NCI-H526 treated with DMSO at 0.1 percent for 48 hours (cell line): ENCODE measurements around the gene ZBTB4.

Source experiments
- DNase-seq: peaks from one replicate; lab custom pipeline; 2025; lab: John Stamatoyannopoulos, UW

ZBTB4 gene

DNA sequence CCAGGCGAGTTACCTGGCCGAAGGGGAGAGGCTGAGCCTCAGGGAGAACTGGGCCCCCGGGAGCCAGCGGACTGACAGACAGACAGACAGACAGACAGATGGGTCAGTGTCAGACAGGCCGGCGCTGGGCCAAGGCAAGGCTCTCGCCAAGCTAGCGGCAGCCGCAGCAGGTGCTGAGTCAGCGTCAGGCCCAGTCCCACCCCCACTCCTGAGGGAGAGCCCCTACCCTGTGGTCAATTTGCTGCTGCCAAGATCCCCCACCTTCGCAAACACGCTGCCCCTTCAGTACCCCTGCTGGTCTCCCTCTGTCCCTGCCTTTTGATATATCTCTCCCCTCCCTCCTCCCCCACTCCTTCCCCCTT is 38.6 kb downstream of the ZBTB4 start:
- DNase-seq = peak; percentile 26

GRCh38 chr17:7440113-7440833 is 39.2 kb downstream of the ZBTB4 start:
- DNase-seq = no peak

DNA sequence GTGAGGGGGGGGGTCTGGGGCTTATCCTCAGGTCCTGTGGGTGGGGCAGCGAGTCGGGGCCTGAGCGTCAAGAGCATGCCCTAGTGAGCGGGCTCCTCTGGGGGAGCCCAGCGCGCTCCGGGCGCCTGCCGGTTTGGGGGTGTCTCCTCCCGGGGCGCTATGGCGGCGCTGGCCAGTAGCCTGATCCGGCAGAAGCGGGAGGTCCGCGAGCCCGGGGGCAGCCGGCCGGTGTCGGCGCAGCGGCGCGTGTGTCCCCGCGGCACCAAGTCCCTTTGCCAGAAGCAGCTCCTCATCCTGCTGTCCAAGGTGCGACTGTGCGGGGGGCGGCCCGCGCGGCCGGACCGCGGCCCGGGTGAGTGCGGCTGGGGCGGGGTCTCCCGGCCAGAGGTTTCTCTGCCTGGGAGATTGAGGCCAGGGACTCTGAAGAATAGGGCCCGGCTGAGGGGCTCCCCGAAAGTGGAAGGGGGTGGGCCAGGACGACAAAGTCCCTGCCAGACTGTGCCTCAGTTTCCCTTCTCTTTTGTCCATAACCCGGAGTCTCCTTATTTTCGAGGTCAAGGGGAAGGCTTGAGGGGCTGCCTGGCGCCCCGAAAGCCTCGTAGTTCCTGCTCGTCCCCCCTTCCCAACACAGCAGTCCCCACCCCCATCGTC is 39.8 kb downstream of the ZBTB4 start, which contains the start of gene FGF11:
FGF11 (plus strand) TSS at position 51 of the 651 bp plus-strand sequence; CDS start at position 160, 109 bp downstream.
- DNase-seq = no peak

GRCh38 chr17:7438656-7439460 is 40.6 kb downstream of the ZBTB4 start:
- DNase-seq = no peak

GRCh38 chr17:7437950-7438614 is 41.3 kb downstream of the ZBTB4 start:
- DNase-seq = no peak

DNA sequence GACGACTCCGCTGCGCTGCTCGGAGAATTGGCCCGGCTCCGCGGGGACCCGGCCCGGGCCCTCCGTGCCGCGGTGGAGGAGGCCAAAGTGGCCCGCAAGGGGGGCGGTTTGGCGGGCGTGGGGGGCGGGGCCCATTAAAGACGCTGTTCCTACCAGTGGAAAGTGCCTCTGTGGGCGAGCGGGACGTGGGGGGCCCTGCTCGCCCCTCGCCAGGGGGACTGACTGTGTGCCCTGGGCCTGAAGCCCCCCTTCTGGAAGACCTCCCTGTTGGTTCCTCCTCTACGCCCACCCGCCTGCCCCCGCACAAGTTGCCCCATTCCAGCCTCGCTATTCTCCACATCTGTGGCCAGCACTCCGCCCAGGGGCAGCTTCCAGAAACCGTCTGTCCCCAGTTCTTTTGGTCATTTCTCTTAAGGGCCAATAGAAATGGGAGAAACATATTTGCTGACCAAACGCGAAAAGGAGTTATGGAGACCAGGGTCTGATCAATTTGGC is 42.0 kb downstream of the ZBTB4 start:
- no peak for DNase-seq

DNA sequence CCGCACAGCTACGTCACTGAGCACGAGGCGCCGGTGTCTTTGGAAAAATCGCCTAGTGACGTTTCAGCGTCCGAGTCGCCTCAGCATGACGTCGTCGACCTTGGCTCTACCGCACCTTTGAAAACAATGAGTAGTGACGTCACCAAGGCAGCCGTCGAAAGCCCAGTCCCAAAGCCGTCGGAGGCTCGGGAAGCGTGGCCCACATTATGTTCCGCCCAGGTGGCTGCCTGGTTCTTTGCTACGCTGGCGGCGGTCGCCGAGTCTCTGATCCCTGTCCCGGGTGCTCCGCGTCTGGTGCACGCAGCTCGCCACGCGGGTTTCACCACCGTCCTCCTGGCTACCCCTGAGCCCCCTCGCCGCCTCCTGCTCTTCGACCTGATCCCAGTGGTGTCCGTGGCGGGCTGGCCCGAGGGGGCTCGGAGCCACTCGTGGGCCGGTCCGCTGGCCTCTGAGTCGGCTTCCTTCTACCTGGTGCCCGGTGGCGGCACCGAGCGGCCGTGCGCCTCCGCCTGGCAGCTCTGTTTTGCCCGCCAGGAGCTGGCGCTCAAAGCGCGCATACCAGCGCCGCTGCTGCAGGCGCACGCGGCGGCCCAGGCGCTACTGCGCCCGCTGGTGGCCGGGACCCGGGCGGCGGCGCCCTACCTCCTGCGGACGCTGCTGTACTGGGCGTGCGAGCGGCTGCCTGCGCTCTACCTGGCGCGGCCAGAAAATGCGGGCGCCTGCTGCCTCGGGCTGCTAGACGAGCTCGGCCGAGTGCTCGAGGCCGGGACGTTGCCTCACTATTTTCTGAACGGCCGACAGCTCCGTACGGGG is 42.7 kb downstream of the ZBTB4 start:
- peak; percentile 50 for DNase-seq

- no peak for DNase-seq
Observed at GRCh38 chr17:7435676-7436555, 43.5 kb downstream of the ZBTB4 start.

DNA sequence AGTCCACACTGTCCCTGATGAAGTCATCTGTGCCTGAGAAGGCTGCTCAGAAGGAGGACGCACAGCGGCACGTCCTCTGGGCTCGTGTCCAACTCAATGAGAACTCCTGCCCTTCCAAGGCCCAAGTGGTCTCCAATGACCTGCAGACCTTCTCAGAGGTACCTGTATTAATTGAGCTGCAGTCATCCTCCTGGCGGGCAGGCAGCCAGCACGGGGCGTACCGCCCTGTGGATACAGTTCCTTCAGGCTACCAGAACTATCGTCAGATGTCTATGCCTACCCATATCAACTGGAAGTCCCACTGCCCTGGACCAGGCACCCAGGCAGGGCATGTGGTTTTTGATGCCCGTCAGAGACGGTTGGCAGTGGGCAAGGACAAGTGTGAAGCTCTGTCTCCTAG is 47.1 kb downstream of the ZBTB4 start:
- DNase-seq = no peak

DNA sequence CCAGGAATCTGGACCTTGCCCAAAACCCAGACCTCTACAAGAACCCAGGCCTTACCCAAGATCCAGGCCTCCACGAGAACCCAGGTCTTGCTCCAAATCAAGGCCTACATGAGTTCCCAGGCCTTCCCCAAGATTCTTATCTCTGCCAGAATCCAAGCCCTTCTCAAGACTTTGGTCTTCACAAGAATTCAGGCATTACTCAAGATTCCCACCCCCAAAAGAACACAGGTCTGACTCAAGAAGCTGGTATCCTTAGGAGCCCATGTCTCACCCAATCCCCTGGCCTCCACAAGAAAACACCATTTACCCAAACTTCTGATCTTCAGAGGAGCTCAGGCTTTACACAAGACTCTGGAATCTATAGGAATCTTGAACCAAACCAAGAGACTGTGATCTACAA is 48.2 kb downstream of the ZBTB4 start:
- DNase-seq = no peak

- no peak for DNase-seq
Observed at GRCh38 chr17:7429722-7430121, 49.7 kb downstream of the ZBTB4 start.

DNA sequence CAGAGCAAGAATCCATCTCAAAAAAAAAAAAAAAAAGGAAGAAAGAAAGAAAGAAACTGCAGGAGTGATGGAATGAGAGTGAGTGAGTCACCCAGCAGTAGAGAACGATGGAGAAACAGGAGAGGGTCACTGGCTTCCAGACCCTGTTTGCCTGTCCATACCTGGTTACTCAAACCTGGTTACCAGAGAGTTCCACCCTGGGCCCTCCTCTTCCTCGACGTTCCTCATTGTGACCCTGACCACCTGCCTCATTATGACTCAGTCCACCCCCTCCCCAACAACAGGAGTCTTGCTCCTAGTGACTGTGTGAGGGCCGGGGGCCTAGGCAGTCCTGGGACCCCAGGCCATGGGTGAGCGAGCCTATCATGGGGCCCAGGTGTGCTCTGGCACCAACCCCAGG is 50.9 kb downstream of the ZBTB4 start, which contains the start of gene SPEM3:
SPEM3 (plus strand) TSS at position 301 of the 400 bp plus-strand sequence; CDS start at position 347, 46 bp downstream.
- DNase-seq = no peak

- no peak for DNase-seq
Observed at GRCh38 chr17:7427549-7427948, 51.9 kb downstream of the ZBTB4 start.

GRCh38 chr17:7426896-7427489 is 52.4 kb downstream of the ZBTB4 start:
- DNase-seq = no peak

DNA sequence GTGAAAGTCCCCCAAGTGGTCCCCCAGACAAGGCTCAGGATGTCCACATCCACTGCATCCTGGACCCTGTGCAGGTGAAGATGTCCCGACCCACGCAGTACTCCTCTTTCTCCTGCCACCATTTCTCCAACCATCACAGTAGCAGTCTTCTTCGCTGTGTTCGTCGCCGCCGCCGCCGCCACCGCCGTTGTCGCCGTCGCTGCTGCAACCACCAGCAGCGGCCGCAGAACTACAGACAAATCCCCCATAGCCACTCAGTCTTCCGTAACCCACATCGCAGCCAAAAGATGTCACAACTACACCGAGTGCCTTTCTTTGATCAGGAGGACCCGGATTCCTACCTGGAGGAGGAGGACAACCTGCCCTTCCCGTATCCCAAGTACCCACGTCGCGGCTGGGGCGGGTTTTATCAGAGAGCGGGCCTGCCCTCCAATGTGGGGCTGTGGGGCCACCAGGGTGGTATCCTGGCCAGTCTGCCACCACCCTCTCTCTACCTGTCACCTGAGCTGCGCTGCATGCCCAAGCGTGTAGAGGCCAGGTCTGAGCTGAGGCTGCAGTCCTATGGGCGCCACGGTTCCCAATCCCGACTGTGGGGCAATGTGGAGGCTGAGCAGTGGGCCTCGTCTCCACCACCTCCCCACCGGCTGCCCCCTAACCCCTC is 53.1 kb downstream of the ZBTB4 start:
- DNase-seq = no peak

GRCh38 chr17:7425756-7426155 is 53.7 kb downstream of the ZBTB4 start:
- DNase-seq = no peak

DNA sequence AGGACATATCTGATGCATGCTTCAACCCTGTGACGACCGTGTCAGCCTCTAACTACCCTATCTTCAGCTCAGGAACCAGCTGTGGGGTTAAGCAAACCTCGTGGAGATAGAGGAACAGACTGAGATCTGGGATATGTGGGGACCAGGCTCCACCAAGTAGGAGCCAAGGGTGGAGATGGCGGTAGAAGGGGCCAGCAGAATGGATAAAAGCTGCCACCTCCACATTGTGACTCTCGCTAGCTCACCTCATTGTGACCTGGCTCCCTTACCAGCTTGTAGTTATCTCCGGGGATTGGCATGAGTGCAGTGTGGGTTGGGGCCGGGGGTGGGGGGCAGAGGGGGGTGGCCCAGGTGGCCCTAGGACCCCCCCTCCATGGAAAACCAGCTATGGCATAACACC is 54.1 kb downstream of the ZBTB4 start, which contains the start of gene SPEM2:
SPEM2 (plus strand) TSS at position 301 of the 400 bp plus-strand sequence; CDS start at position 374, 73 bp downstream.
- no peak for DNase-seq

GRCh38 chr17:7423679-7424078 is 55.8 kb downstream of the ZBTB4 start:
- DNase-seq = no peak

DNA sequence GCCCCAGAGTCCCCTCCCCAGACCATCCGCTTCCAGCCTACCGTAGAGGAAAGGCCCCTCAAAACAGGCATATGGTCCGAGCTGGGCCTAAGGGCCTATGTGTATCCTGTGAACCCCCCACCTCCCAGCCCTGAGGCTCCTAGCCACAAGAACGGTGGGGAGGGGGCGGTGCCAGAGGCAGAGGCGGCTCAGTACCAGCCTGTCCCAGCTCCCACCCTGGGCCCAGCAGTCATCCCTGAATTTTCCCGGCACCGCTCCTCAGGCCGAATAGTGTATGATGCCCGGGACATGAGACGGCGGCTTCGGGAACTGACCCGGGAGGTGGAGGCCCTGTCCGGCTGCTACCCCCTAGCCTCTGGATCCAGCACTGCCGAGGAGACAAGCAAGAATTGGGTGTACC is 58.2 kb downstream of the ZBTB4 start:
- no peak for DNase-seq
